OCI-LY3 (cell line): Measurements from ENCODE around the gene SLC6A2.

ENCODE experiments used
- CTCF ChIP-seq: fragments of 200-600, 300-600 bp; sonication (generic); IDR thresholded peaks from 2 replicates; pipeline ENCODE4 v1.5.1; 2014; ENCODE audit warnings: antibody characterized with exemption, low read length, low read depth
- EZH2phosphoT487 ChIP-seq: fragments of 200-600 bp; shearing (Covaris generic); IDR thresholded peaks from 2 replicates; pipeline ENCODE4 v1.6.1; 2018; ENCODE audit warnings: antibody characterized with exemption, mixed run types, low read depth

DNA sequence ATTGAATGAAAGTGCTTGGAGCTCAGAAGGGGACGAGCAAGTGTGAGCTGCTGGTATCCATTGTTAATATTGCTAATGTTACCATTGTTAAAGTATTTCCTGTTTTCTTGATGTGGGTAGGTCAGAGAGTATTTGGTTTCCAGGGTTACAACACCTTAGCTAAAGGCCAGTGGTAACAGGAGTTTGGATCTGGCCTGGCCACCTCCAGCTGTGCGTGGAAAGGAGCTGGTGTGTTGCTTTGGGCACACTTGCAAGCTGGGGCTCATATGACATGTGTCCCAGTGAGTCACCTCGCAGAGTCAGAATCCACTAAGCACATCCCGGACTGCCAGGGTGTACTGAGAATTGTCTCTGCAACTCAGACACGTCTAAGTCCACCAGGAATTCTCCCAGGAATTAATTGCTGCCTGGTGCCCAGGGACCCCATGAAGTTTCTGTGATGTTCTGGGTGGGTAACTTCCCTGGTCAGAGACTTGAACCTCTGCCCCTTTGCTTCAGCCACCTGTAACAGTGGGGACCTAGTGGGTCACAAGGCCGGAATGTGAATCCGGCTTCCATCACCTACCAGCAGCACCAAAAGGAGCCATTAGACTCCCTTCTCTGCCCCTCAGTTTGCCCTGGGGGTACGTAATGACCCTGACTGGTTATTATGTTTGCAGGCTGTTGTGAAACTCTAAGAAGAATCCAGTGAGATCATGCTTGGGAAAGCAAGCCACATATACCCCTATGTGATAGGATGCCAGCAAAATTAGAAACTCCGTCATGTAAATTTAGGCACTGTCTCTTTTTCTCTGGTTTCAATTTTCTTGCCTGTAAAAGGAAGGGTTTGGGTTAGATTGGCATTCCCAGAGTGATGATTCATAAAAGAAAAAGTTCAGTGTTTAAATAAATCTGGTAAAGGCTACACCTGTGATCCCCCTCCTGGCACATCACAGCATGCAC, 12.8 kb downstream of the SLC6A2 start:
- TF ChIP-seq CTCF = no peak
- no peak for TF ChIP-seq EZH2phosphoT487
